CD4-positive, alpha-beta memory T cell (primary cell): ENCODE results near the gene CAMTA2. TPM values are rescaled to one million over a fixed set of nuclear protein-coding genes. Genes with fewer than 3 reads are reported as not detected.

Source experiments
- CTCF ChIA-PET: fragments of 350-600 bp; sonication (Branson Sonifier 250); formaldehyde crosslinking; loops from one replicate; lab custom pipeline; 2021; ENCODE audit warnings: inconsistent platforms; ENCODE audit not compliant: partially characterized antibody; lab: Charles Lee
- POLR2A ChIA-PET: fragments of 350-600 bp; sonication (Branson Sonifier 250); formaldehyde crosslinking; loops from one replicate; lab custom pipeline; 2021; ENCODE audit not compliant: partially characterized antibody; lab: Charles Lee
- DNase-seq, 5 donors: peaks; one replicate each; pipeline versions ENCODE4 v3.0.0 to v3.0.0-alpha.2; 2020 to 2022; ENCODE audit warnings: mixed read lengths in 1 of 5
- H3K27ac ChIP-seq: one replicate; pipeline ENCODE4 v1.7.0; 2013; ENCODE audit warnings: low read depth, low read length
- H3K27me3 ChIP-seq: 2 replicates; pipeline ENCODE4 v1.7.0; 2013; ENCODE audit warnings: mild to moderate bottlenecking, low read length, moderate library complexity; ENCODE audit not compliant: insufficient read depth
- H3K36me3 ChIP-seq: 2 replicates; pipeline ENCODE4 v1.7.0; 2013; ENCODE audit warnings: mild to moderate bottlenecking, low read length, moderate library complexity; ENCODE audit not compliant: insufficient read depth
- H3K4me1 ChIP-seq: 2 replicates; pipeline ENCODE4 v1.7.0; 2013; ENCODE audit warnings: mild to moderate bottlenecking, low read length, moderate library complexity; ENCODE audit not compliant: insufficient read depth
- H3K4me3 ChIP-seq, 2 donors: one replicate each; pipeline ENCODE4 v1.7.0; 2013; ENCODE audit warnings: low read length in 2 of 2, mild to moderate bottlenecking in 1 of 2
- H3K9me3 ChIP-seq, 2 donors: one replicate each; pipeline ENCODE4 v1.7.0; 2013; ENCODE audit warnings: low read length in 2 of 2, control low read depth in 1 of 2; ENCODE audit not compliant: control insufficient read depth in 1 of 2
- H3K27ac Mint-ChIP-seq, 7 donors: one replicate each; pipeline ENCODE4 v1.8.0; 2020 to 2021; ENCODE audit warnings: mixed read lengths in 7 of 7, mild to moderate bottlenecking in 6 of 7, inconsistent platforms in 3 of 7, moderate library complexity in 3 of 7
- H3K27me3 Mint-ChIP-seq, 2 donors: one replicate each; pipeline ENCODE4 v1.8.0; 2020 to 2021; ENCODE audit warnings: mixed read lengths in 2 of 2
- H3K36me3 Mint-ChIP-seq, 2 donors: one replicate each; pipeline ENCODE4 v1.8.0; 2020 to 2021; ENCODE audit warnings: mixed read lengths in 2 of 2, inconsistent platforms in 1 of 2, mild to moderate bottlenecking in 1 of 2
- H3K4me1 Mint-ChIP-seq, 4 donors: one replicate each; pipeline ENCODE4 v1.8.0; 2020 to 2021; ENCODE audit warnings: mixed read lengths in 4 of 4, mild to moderate bottlenecking in 1 of 4
- H3K4me3 Mint-ChIP-seq, 8 donors: one replicate each; pipeline ENCODE4 v1.8.0; 2020 to 2021; ENCODE audit warnings: mixed read lengths in 8 of 8, mild to moderate bottlenecking in 7 of 8, moderate library complexity in 6 of 8, inconsistent platforms in 3 of 8
- H3K9me3 Mint-ChIP-seq, 8 donors: one replicate each; pipeline ENCODE4 v1.8.0; 2020 to 2021; ENCODE audit warnings: mixed read lengths in 8 of 8, mild to moderate bottlenecking in 5 of 8, inconsistent platforms in 3 of 8, moderate library complexity in 1 of 8
- intact Hi-C: fragments of 100-400 bp; cut with micrococcal nuclease; formaldehyde crosslinking; loops from one replicate; pipeline ENCODE4 v1.15.1; 2023
- microRNA-seq: library from miRNA; unstranded; fragments of <30 nt; microRNA quantifications from one replicate; pipeline ENCODE4 v1.2.0, GENCODE V29; 2021; ENCODE audit warnings: borderline replicate concordance, borderline number of aligned reads, borderline microRNAs expressed, mixed read lengths
- polyA plus RNA-seq, 2 donors: library from polyadenylated mRNA; unstranded; fragments of 300-500 nt; fragmentation: Illumina TruSeq; gene quantifications; one replicate each; pipeline ENCODE4 v1.2.3, GENCODE V29; 2021
- total RNA-seq, 2 experiments: library from RNA; stranded (reverse); gene quantifications; one replicate each; pipeline ENCODE4 v1.2.3, GENCODE V29; 2021

Gene CAMTA2
- total and polyA plus RNA-seq, 4 experiments from 2014 or later = 4.6 to 84.8 (median 44.2) TPM

- no peak overlapping the region for H3K27ac Mint-ChIP-seq
- H3K36me3 Mint-ChIP-seq = no peaks in the 10 kb centered on the region
- no peaks in the 10 kb centered on the region for H3K9me3 Mint-ChIP-seq
Measured at GRCh38 chr17:4920351-4921048, 67.0 kb downstream of the CAMTA2 start.

GRCh38 chr17:4919511-4920047 is 67.9 kb downstream of the CAMTA2 start:
- no peak for DNase-seq
- Mint-ChIP-seq H3K4me3 (no peak overlapping the region), H3K27ac (peak overlapping the region in 2 of 7 donors; percentile 6 to 91), H3K36me3 (no peaks in the 10 kb centered on the region), H3K27me3 (no peaks in the 10 kb centered on the region), H3K4me1 (no peaks in the 10 kb centered on the region), H3K9me3 (no peaks in the 10 kb centered on the region)
- no peaks in the 10 kb centered on the region for H3K36me3 ChIP-seq
- no peak overlapping the region for H3K27ac ChIP-seq
- CTCF ChIA-PET = interaction anchor here (1.4 to 4.2 kb wide), 2 partner anchors 10 to 68 kb away, joined by 5 to 14 read pairs; partner anchors contain the start of gene CAMTA2
- no peaks in the 10 kb centered on the region for H3K9me3 ChIP-seq
- POLR2A ChIA-PET = interaction anchor here (0.5 kb wide), 1 partner anchor 163 kb away, joined by 4 read pairs; no protein-coding TSS in a partner anchor
- H3K4me3 ChIP-seq = no peak overlapping the region
- H3K4me1 ChIP-seq = no peaks in the 10 kb centered on the region
- intact Hi-C loops = no loop called here
- H3K27me3 ChIP-seq = no peaks in the 10 kb centered on the region

More at GRCh38 chr17:4920351-4921048, 67.0 kb downstream of the CAMTA2 start:
- H3K27me3 Mint-ChIP-seq = no peaks in the 10 kb centered on the region
- Histone ChIP-seq H3K36me3 (no peaks in the 10 kb centered on the region), H3K4me1 (no peaks in the 10 kb centered on the region), H3K9me3 (no peaks in the 10 kb centered on the region), H3K27me3 (no peaks in the 10 kb centered on the region), H3K4me3 (no peak overlapping the region), H3K27ac (no peak overlapping the region)
- DNase-seq = no peak
- intact Hi-C loops = no loop called here
- H3K4me1 Mint-ChIP-seq = no peaks in the 10 kb centered on the region
- POLR2A ChIA-PET = interaction anchor here (0.6 kb wide), 2 partner anchors 45 to 1098 kb away, joined by 3 to 4 read pairs; no protein-coding TSS in a partner anchor
- H3K4me3 Mint-ChIP-seq = no peak overlapping the region
- CTCF ChIA-PET = interaction anchor here (1.3 to 4.2 kb wide), 2 partner anchors 11 to 67 kb away, joined by 3 to 14 read pairs; partner anchors contain the start of gene CAMTA2

Small RNA genes lying within 50 kb of the gene (microRNA-seq; reads per million reads assigned to microRNA genes)
- gene MIR6864 (not detected), gene MIR6865 (not detected)

Other genes with a start within 250 kb of the CAMTA2 start
- gene ZMYND15, start 247.8 kb downstream of the CAMTA2 start, total RNA-seq = under 1 TPM; 0.41 to 0.44 TPM
- under 1 TPM in 1 of 2 donors, not detected in 1; 0.15 TPM for gene ZMYND15, start 247.8 kb downstream of the CAMTA2 start, polyA plus RNA-seq
- 1 to 10 TPM; 3.2 to 3.4 TPM for gene CXCL16, start 247.7 kb downstream of the CAMTA2 start, total RNA-seq
- 1 to 10 TPM; 1.8 to 3.8 TPM for gene CXCL16, start 247.7 kb downstream of the CAMTA2 start, polyA plus RNA-seq
- not detected for gene TM4SF5, start 215.8 kb downstream of the CAMTA2 start, total RNA-seq
- not detected for gene TM4SF5, start 215.8 kb downstream of the CAMTA2 start, polyA plus RNA-seq
- gene VMO1, start 201.3 kb downstream of the CAMTA2 start, total RNA-seq = under 1 TPM in 1 of 2 experiments, not detected in 1; 0.50 TPM
- gene VMO1, start 201.3 kb downstream of the CAMTA2 start, polyA plus RNA-seq = not detected
- gene GLTPD2, start 198.7 kb downstream of the CAMTA2 start, total RNA-seq = not detected
- not detected for gene GLTPD2, start 198.7 kb downstream of the CAMTA2 start, polyA plus RNA-seq
- 10 to 100 TPM; 44.4 to 46.4 TPM for gene PSMB6, start 191.5 kb downstream of the CAMTA2 start, total RNA-seq
- gene PSMB6, start 191.5 kb downstream of the CAMTA2 start, polyA plus RNA-seq = 100 to 1,000 TPM; 235 to 462 TPM
- 10 to 100 TPM; 30.8 to 37.5 TPM for gene PLD2, start 180.5 kb downstream of the CAMTA2 start, total RNA-seq
- gene PLD2, start 180.5 kb downstream of the CAMTA2 start, polyA plus RNA-seq = 1 to 10 TPM; 1.9 to 5.0 TPM
- 100 to 1,000 TPM; 134 to 139 TPM for gene MINK1, start 154.3 kb downstream of the CAMTA2 start, total RNA-seq
- 10 to 100 TPM in 1 of 2 donors, 1 to 10 TPM in 1; 4.3 to 43.6 TPM for gene MINK1, start 154.3 kb downstream of the CAMTA2 start, polyA plus RNA-seq
- gene C17orf107, start 88.1 kb downstream of the CAMTA2 start, total RNA-seq = 1 to 10 TPM; 4.3 to 5.0 TPM
- under 1 TPM; 0.50 to 0.68 TPM for gene C17orf107, start 88.1 kb downstream of the CAMTA2 start, polyA plus RNA-seq
- gene CHRNE, start 84.6 kb downstream of the CAMTA2 start, total RNA-seq = 1 to 10 TPM in 1 of 2 experiments, under 1 TPM in 1; 0.64 to 1.3 TPM
- under 1 TPM; 0.08 to 0.21 TPM for gene CHRNE, start 84.6 kb downstream of the CAMTA2 start, polyA plus RNA-seq
- not detected for gene GP1BA, start 55.4 kb downstream of the CAMTA2 start, total RNA-seq
- gene GP1BA, start 55.4 kb downstream of the CAMTA2 start, polyA plus RNA-seq = not detected
- 10 to 100 TPM; 43.5 to 49.5 TPM for gene SLC25A11, start 47.6 kb downstream of the CAMTA2 start, total RNA-seq
- gene SLC25A11, start 47.6 kb downstream of the CAMTA2 start, polyA plus RNA-seq = 100 to 1,000 TPM in 1 of 2 donors, 10 to 100 TPM in 1; 55.1 to 101 TPM
- 100 to 1,000 TPM; 154 to 172 TPM for gene RNF167, start 47.4 kb downstream of the CAMTA2 start, total RNA-seq
- gene RNF167, start 47.4 kb downstream of the CAMTA2 start, polyA plus RNA-seq = 10 to 100 TPM; 52.4 to 61.5 TPM
- gene PFN1, start 39.1 kb downstream of the CAMTA2 start, total RNA-seq = 100 to 1,000 TPM; 560 to 585 TPM
- gene PFN1, start 39.1 kb downstream of the CAMTA2 start, polyA plus RNA-seq = 1,000 to 10,000 TPM; 2,226 to 2,605 TPM
- gene ENO3, start 36.6 kb downstream of the CAMTA2 start, total RNA-seq = 10 to 100 TPM; 16.2 to 21.8 TPM
- 1 to 10 TPM; 1.5 to 2.4 TPM for gene ENO3, start 36.6 kb downstream of the CAMTA2 start, polyA plus RNA-seq
- gene SPAG7, start 19.9 kb downstream of the CAMTA2 start, total RNA-seq = 10 to 100 TPM; 36.7 to 38.4 TPM
- gene SPAG7, start 19.9 kb downstream of the CAMTA2 start, polyA plus RNA-seq = 100 to 1,000 TPM in 1 of 2 donors, 10 to 100 TPM in 1; 94.1 to 133 TPM
- under 1 TPM; 0.36 to 0.67 TPM for gene INCA1, start 9.8 kb upstream of the CAMTA2 start, total RNA-seq
- under 1 TPM; 0.26 to 0.71 TPM for gene INCA1, start 9.8 kb upstream of the CAMTA2 start, polyA plus RNA-seq
- 10 to 100 TPM; 29.8 to 36.9 TPM for gene KIF1C, start 10.3 kb upstream of the CAMTA2 start, total RNA-seq
- 10 to 100 TPM in 1 of 2 donors, 1 to 10 TPM in 1; 1.8 to 10.8 TPM for gene KIF1C, start 10.3 kb upstream of the CAMTA2 start, polyA plus RNA-seq
- gene SLC52A1, start 47.8 kb upstream of the CAMTA2 start, total RNA-seq = under 1 TPM; 0.53 to 0.58 TPM
- under 1 TPM; 0.20 to 0.29 TPM for gene SLC52A1, start 47.8 kb upstream of the CAMTA2 start, polyA plus RNA-seq
- 10 to 100 TPM; 12.0 to 13.0 TPM for gene ZFP3, start 90.8 kb upstream of the CAMTA2 start, total RNA-seq
- 1 to 10 TPM in 1 of 2 donors, under 1 TPM in 1; 0.52 to 1.3 TPM for gene ZFP3, start 90.8 kb upstream of the CAMTA2 start, polyA plus RNA-seq
- 10 to 100 TPM; 18.7 to 19.7 TPM for gene ZNF232, start 124.2 kb upstream of the CAMTA2 start, total RNA-seq
- 1 to 10 TPM; 2.8 to 9.8 TPM for gene ZNF232, start 124.2 kb upstream of the CAMTA2 start, polyA plus RNA-seq
- gene USP6, start 128.4 kb upstream of the CAMTA2 start, total RNA-seq = under 1 TPM in 1 of 2 experiments, not detected in 1; 0.14 TPM
- under 1 TPM; 0.02 TPM for gene USP6, start 128.4 kb upstream of the CAMTA2 start, polyA plus RNA-seq
- gene ZNF594, start 204.2 kb upstream of the CAMTA2 start, total RNA-seq = 10 to 100 TPM; 28.9 to 30.7 TPM
- 1 to 10 TPM in 1 of 2 donors, under 1 TPM in 1; 0.57 to 2.6 TPM for gene ZNF594, start 204.2 kb upstream of the CAMTA2 start, polyA plus RNA-seq
- gene SCIMP, start 247.2 kb upstream of the CAMTA2 start, total RNA-seq = under 1 TPM; 0.19 to 0.32 TPM
- 1 to 10 TPM in 1 of 2 donors, under 1 TPM in 1; 0.08 to 1.5 TPM for gene SCIMP, start 247.2 kb upstream of the CAMTA2 start, polyA plus RNA-seq